ENCODE measurements around the gene TNFRSF19. TPM values are rescaled to one million over a fixed set of nuclear protein-coding genes. Genes with fewer than 3 reads are reported as not detected.

The TNFRSF19 gene
- total RNA-seq, 4 donors from 2014 or later: 0.51 to 1.5 (median 1.0) TPM

- Histone ChIP-seq H3K27ac (no peak overlapping the region), H3K4me1 (peaks cover 19 to 24% of the 10 kb centered on the region in 2 donors), H3K36me3 (no peaks in the 10 kb centered on the region), H3K9me3 (no peaks in the 10 kb centered on the region), H3K4me3 (no peak overlapping the region), H3K27me3 (no peaks in the 10 kb centered on the region)
- TF ChIP-seq POLR2A (IDR thresholded peaks at IDR 0.05) (no peak), CTCF (IDR thresholded peaks at IDR 0.05 in 4 of 5, conservative IDR thresholded peaks at IDR 0.05 in 1 of 5) (no peak)
- intact Hi-C loops (cut with DNase I; ENCODE audit: low total_unique reads): no loop called here
- ATAC-seq (no peak), DNase-seq (no peak)
- in situ Hi-C loops (cut with MboI; ENCODE audit: low sequenced_read_pairs in 4 of 4): no loop called here
Measured at GRCh38 chr13:23670793-23671192, 100.6 kb downstream of the TNFRSF19 start.

- intact Hi-C loops (cut with DNase I; ENCODE audit: low total_unique reads) (no loop called here), in situ Hi-C loops (cut with MboI; ENCODE audit: low sequenced_read_pairs in 4 of 4) (no loop called here)
- no peaks in the 10 kb centered on the region for H3K36me3 ChIP-seq
- no peak overlapping the region for H3K4me3 ChIP-seq
- H3K9me3 ChIP-seq: no peaks in the 10 kb centered on the region
- DNase-seq (no peak), ATAC-seq (no peak)
- peak overlapping the region in 2 of 4 donors; percentile 2 to 22 for H3K27ac ChIP-seq
- peaks cover 19 to 24% of the 10 kb centered on the region in 2 donors for H3K4me1 ChIP-seq
- TF ChIP-seq POLR2A (IDR thresholded peaks at IDR 0.05) (no peak), CTCF (IDR thresholded peaks at IDR 0.05 in 4 of 5, conservative IDR thresholded peaks at IDR 0.05 in 1 of 5) (no peak)
- no peaks in the 10 kb centered on the region for H3K27me3 ChIP-seq
Measured at GRCh38 chr13:23671377-23671776, 101.2 kb downstream of the TNFRSF19 start.

GRCh38 chr13:23671897-23672296 is 101.7 kb downstream of the TNFRSF19 start:
- Histone ChIP-seq H3K27ac (peak overlapping the region in 2 of 4 donors; percentile 2 to 22), H3K36me3 (no peaks in the 10 kb centered on the region), H3K4me3 (no peak overlapping the region), H3K4me1 (peaks cover 19 to 24% of the 10 kb centered on the region in 2 donors), H3K27me3 (no peaks in the 10 kb centered on the region), H3K9me3 (no peaks in the 10 kb centered on the region)
- in situ Hi-C loops (cut with MboI; ENCODE audit: low sequenced_read_pairs in 4 of 4) (no loop called here), intact Hi-C loops (cut with DNase I; ENCODE audit: low total_unique reads) (no loop called here)
- DNase-seq (no peak), ATAC-seq (peak in 1 of 2 donors; percentile 32)
- TF ChIP-seq POLR2A (IDR thresholded peaks at IDR 0.05) (no peak), CTCF (IDR thresholded peaks at IDR 0.05 in 4 of 5, conservative IDR thresholded peaks at IDR 0.05 in 1 of 5) (no peak)

GRCh38 chr13:23672616-23673015 is 102.4 kb downstream of the TNFRSF19 start:
- no peak for ATAC-seq
- DNase-seq: no peak
- no peaks in the 10 kb centered on the region for H3K9me3 ChIP-seq
- peak overlapping the region in 1 of 4 donors; percentile 44 for H3K27ac ChIP-seq
- intact Hi-C loops (cut with DNase I; ENCODE audit: low total_unique reads): no loop called here
- in situ Hi-C loops (cut with MboI; ENCODE audit: low sequenced_read_pairs in 4 of 4): no loop called here
- H3K4me1 ChIP-seq: peaks cover 19 to 24% of the 10 kb centered on the region in 2 donors
- no peaks in the 10 kb centered on the region for H3K36me3 ChIP-seq
- TF ChIP-seq POLR2A (IDR thresholded peaks at IDR 0.05): no peak
- no peak for TF ChIP-seq CTCF (IDR thresholded peaks at IDR 0.05 in 4 of 5, conservative IDR thresholded peaks at IDR 0.05 in 1 of 5)
- H3K4me3 ChIP-seq: no peak overlapping the region
- no peaks in the 10 kb centered on the region for H3K27me3 ChIP-seq

GRCh38 chr13:23673354-23673753 is 103.1 kb downstream of the TNFRSF19 start:
- DNase-seq (peak; percentile 33 to 39), ATAC-seq (peak; percentile 87 to 95)

More at GRCh38 chr13:23673354-23673753, 103.1 kb downstream of the TNFRSF19 start:
- peaks cover 19 to 24% of the 10 kb centered on the region in 2 donors for H3K4me1 ChIP-seq
- H3K4me3 ChIP-seq: no peak overlapping the region
- H3K9me3 ChIP-seq: no peaks in the 10 kb centered on the region
- intact Hi-C loops (cut with DNase I; ENCODE audit: low total_unique reads): no loop called here
- TF ChIP-seq POLR2A (IDR thresholded peaks at IDR 0.05) (no peak), CTCF (IDR thresholded peaks at IDR 0.05 in 4 of 5, conservative IDR thresholded peaks at IDR 0.05 in 1 of 5) (no peak)
- no peaks in the 10 kb centered on the region for H3K27me3 ChIP-seq
- no peaks in the 10 kb centered on the region for H3K36me3 ChIP-seq
- H3K27ac ChIP-seq: peak overlapping the region in 3 of 4 donors; percentile 11 to 44 (median 37)
- in situ Hi-C loops (cut with MboI; ENCODE audit: low sequenced_read_pairs in 4 of 4): no loop called here
